Forelimb muscle (tissue), 1 donor: ENCODE measurements around the gene CASQ2. TPM values are rescaled to one million over a fixed set of nuclear protein-coding genes. Genes with fewer than 3 reads are reported as not detected.

ENCODE experiments used
- DNase-seq: peaks from one replicate; pipeline ENCODE4 v3.0.0-alpha.2; 2013; ENCODE audit warnings: low read depth
- polyA plus RNA-seq: library from polyadenylated mRNA; unstranded; fragments of 120-200 nt; gene quantifications from one replicate; pipeline ENCODE4 v1.2.1, GENCODE V29; 2013; ENCODE audit not compliant: insufficient read length

CASQ2 gene
- polyA plus RNA-seq, 1 donor = 914 TPM

DNA sequence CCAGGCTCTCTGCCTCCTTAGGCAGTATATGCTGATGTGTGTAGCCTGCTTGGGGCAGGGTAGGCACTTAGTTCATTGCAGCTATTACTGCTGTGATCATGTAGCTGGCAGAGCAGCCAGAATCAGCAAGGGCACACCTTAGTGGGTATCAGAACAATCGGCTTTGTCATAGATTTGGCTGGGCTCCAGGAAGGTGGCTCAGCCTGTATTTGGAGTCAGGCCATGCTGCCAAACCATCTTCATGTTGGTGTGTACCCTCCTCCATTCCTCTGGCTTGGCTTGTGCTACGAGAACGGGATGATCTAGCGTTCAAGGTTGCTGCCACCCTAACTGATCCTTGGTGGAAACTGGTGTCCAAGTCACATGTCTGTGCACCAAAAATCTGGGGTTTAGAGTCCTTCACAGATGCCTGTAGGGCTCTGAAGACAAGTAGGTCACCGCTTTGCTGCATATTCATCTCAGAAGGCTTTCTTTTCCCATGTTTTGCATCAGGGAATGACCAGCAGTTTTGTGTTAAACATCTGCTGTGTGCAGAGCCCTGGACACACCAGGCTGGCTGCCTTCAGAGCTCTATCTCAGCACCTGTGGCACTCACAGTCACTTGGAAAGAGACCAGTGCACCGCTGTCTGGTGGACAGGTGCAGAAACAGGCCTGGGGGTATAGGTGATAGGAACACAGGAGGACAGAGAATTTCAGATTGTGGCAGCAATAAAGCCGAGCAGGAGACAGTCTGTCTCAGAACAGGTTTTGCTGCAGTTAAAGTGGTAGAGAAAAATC, 103.0 kb downstream of the CASQ2 start:
- no peak for DNase-seq

DNA sequence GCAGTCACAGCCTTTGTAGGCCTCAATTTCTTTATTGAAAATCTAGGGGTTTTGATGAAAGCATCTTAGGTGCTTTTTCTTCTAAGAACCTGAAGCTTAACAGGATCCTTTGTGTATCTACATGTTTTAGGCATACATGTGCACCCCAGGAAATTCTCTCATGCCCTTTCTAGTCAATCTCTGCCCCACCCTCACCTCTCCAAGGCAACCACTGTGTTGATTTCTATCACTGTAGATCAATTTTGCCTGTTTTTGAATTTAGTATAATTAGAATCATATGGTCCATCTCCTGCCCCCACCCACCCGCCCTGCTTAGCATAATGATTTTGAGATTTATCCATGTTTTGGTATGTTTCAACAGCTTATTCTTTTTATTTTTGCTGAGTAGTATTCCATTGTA, 107.4 kb downstream of the CASQ2 start:
- DNase-seq = no peak

DNA sequence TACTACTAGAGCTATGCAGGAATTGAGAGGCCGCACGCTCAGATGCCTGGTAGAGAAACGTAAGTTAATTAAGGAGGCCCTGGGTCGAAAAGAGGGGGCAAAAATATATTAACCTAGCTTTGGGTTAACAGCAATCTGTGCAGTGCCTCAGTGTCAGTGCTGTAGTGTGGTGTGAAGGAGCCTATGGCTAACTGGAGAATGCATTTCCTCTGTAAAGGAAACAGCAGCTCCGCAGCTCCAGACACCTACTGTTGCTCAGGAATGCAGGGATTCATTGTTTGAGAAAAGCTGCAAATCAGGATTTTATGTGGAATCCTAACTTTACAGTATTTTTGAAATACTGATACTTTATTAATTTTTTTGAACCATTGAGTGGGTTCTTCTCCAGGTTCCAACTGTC, 108.4 kb downstream of the CASQ2 start:
- DNase-seq = no peak

DNA sequence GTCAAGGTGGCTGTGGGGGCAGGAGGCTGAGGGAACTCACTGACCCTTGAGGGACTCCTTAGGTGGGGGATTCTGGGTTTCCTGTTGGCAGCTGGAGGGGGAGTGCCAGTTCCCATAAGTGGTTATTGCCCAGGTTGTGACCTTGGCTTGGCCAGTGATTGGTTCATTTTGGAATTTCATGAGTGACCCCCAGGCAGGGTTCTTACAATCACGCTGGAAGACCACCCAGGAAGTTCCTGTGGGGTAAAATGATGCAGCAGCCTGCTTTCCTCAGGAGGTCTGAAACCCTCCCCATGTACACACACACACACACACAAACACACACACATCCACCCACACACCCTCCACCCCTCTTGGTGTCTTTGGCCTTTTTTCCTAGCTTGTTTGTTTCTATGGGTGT, 109.9 kb downstream of the CASQ2 start:
- no peak for DNase-seq

DNA sequence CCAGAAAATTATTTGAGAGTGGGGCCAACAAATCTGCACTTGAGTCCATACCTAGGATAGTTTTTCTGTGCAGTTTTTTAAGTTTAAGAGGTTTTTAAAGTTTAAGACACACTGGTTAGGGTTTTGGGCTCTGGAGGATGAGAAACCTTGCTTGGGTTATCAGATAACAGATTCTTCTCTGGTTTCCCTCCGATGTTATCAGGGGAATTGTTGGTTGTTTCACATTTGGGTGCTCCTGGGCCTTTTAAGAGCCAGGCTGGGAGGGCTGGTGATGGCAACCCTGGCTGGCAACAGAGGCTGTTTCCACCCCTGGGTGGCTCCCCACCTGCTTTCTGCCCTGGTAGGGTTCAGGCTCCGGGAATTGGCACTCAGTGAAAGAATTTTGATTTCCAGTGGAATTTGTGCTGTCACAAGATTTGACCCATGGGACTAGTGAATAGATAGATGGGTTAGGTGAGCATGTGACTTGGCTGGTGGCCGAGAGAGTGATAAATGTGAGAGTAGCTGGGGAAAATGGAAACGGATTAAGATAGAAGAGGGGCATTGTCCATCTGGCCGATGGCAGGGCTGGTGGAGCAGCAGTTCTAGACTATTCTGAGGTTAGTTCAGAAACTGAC, 111.9 kb downstream of the CASQ2 start:
- no peak for DNase-seq

DNA sequence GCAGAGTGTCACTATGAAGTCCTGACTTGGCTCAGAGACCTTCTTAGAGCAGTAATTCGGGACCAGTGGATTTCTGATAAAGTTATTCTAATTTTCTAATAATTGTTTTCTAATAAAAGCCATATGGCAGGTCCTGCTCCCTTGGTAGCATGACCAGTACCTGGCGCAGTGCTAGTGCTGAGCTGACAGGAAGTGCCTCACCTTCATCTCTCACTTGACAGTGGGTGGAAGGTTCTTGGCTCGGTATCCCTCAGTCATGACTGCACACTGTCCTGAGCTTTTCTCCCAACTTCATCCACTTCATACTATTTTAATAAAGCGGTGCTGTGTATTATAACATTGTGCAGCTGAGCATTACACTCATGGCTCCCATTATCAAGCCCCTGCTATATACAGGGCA, 112.6 kb downstream of the CASQ2 start:
- no peak for DNase-seq

DNA sequence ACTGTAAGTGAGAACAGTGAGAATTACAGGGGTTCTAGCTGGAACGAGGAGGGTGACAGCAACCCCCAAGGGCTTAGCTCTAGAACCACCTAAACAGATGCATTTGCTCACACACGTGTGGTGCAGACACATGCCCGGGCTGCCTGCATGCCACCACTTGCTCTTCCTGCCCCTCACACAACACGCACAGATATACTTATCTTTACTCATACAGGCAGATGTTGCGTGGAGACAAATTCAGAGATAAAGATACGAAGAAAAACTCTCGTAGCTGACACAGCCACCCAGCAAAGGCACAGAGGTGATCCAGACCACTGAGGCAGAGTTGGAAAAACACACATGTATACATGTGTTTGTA, 113.2 kb downstream of the CASQ2 start:
- no peak for DNase-seq

DNA sequence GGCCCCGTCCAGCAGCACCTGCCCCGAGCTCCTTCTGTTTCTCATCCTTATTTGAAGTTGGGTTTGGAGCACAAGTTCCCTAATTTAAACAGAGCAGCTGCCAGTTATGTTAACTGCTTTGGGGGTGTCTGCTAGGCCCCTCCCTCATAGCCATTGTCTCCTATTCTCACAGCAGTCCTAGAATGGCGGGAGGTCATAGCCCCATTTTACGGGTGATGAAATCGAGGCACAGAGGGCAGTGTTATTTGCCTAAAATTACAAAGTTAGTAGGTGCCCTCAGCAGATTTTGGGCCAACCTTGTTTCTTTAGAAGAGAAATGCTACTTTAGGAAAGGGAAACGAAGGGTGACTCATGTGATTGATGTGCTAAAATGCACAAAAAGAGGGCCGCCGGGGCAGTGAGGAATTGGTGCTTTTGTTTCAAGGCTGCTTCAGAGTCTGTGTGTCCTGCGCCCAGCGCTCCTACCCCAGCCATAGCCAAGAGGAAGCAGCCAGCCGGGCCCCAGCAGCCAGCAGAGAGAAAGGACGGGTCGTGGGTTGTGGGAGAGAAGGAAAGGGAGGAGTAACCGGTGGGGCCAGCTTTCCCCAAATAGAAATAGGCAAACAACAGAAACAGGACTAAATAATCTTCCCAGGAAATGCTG, 113.7 kb downstream of the CASQ2 start:
- no peak for DNase-seq

DNA sequence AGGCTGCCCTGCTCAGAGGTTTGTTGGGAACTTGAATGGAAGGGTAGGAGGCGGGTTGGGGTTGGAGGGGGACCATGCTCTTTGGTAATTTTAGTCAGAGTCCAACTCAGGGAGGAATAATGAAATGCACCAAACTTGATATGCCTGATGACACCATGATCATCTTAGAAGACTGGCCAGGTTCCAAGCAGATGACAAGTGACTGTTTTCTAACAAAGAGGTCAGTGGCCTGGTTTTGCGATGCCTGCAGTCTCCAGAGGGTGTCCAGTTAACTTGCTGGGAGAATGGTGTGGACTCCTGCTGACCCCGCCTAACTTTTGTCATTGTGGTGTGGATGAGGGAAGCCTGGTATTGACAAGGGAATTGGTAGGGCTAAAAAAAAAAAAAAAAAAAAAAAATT, 114.4 kb downstream of the CASQ2 start:
- no peak for DNase-seq

DNA sequence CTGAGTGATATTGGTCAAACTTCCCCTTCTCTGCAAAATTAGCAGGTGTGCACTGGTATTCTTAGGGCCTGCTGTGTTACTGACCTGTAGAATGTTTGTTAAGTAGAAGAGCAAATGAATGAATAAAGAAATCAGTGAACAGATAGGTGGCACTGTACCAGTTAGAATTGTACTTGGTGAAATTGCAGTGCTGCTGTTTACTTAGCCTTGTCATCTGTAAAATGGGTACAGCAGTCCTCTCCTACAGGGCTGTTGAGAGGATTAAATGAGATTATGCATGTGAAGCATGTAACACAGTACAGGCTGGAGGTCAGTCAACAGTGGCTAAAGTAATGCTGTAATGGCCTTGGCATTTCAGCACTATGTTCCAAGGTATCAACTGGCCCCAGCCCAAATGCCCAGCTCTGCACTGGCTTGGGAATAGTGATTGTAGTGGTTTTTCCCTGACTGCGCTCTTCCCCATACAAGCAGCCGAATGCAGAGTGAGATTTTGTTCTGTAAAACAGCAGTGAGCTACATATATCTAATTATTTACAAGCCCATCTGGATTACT, 116.2 kb downstream of the CASQ2 start:
- DNase-seq = no peak

DNA sequence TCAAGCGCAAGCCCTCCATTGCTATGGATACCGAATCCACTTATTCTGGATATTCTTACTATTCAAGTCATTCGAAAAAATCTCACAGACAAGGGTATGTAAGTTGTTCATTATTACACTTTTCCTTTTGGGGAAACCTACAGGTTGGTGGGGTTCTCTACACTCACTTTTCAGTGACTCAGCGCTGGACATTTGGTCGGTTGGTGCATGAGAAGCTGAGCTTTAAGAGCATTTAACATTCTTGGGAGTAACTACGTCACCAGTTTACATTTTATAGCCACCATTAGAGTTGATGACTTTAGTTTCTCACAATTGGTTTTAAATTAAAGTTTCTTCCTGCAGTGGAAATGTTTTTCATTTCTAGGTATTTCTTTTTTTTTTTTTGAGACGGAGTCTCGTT, 117.1 kb downstream of the CASQ2 start:
- no peak for DNase-seq

DNA sequence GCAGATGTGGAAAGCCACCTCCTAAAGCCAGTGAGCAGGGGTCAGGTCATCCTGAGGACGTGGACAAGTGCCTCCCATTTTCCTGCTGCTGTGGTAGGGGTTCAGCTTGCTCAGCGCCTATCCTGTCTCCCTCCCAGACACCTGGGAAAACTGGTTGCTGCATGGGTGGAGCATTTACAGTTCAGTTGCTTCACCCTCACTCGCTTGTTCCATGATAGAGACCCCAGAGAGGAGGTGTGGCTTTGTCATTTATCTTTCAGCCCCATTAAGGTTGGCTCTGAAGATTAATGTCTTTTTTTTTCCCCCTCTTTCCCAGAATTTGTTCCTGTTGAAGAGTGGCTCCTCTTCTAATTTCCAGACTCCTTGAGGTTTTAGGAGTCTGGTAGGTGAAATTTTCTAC, 117.6 kb downstream of the CASQ2 start:
- no peak for DNase-seq

Other genes starting within 250 kb of the CASQ2 start
- gene VANGL1, start 126.7 kb downstream of the CASQ2 start, polyA plus RNA-seq = 5.9 TPM
- not detected for gene NHLH2, start 72.4 kb upstream of the CASQ2 start, polyA plus RNA-seq
- 0.62 TPM for gene SLC22A15, start 207.8 kb upstream of the CASQ2 start, polyA plus RNA-seq